ENCODE results near the gene NFIB. TPM values are rescaled to one million over a fixed set of nuclear protein-coding genes. Genes with fewer than 3 reads are reported as not detected.

Gene NFIB
- total RNA-seq, 2 experiments from 2014 or later: not detected

DNA sequence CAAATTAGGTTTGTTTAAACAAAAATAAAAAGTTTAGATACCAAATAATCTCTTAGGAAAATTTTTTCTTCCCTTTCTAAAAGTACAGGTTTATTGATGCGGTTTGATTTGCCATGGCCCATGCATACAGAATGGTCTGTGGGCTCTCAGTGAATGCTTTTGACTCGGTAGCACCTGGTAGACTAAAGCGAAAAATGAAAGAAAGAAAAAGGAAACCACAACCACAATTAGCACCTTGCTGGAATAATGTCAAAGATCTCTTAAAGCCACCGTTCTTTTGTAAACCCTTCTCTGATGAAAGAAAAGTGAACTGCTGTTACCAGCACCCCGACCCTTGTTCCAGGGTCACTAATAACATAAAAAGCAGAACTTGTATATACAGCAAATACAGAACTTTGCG lies 157.9 kb downstream of the NFIB start:
- TF ChIP-seq, protein P1, sequence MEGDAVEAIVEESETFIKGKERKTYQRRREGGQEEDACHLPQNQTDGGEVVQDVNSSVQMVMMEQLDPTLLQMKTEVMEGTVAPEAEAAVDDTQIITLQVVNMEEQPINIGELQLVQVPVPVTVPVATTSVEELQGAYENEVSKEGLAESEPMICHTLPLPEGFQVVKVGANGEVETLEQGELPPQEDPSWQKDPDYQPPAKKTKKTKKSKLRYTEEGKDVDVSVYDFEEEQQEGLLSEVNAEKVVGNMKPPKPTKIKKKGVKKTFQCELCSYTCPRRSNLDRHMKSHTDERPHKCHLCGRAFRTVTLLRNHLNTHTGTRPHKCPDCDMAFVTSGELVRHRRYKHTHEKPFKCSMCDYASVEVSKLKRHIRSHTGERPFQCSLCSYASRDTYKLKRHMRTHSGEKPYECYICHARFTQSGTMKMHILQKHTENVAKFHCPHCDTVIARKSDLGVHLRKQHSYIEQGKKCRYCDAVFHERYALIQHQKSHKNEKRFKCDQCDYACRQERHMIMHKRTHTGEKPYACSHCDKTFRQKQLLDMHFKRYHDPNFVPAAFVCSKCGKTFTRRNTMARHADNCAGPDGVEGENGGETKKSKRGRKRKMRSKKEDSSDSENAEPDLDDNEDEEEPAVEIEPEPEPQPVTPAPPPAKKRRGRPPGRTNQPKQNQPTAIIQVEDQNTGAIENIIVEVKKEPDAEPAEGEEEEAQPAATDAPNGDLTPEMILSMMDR (IDR thresholded peaks at IDR 0.05): no peak
- DNase-seq: no peak
- H3K4me1 Mint-ChIP-seq (ENCODE audit: low read depth): peaks cover 3% of the 10 kb centered on the region
- POLR2A ChIA-PET: no interaction called here
- intact Hi-C loops (cut with micrococcal nuclease): no loop called here
- ATAC-seq: no peak
- no peaks in the 10 kb centered on the region for H3K36me3 Mint-ChIP-seq (ENCODE audit: low read depth)
- peaks cover 2% of the 10 kb centered on the region for H3K9me3 Mint-ChIP-seq
- H3K4me3 Mint-ChIP-seq: no peak overlapping the region
- CTCF ChIA-PET: no interaction called here
- peaks cover 1% of the 10 kb centered on the region for H3K27me3 Mint-ChIP-seq
- H3K27ac Mint-ChIP-seq: no peak overlapping the region

DNA sequence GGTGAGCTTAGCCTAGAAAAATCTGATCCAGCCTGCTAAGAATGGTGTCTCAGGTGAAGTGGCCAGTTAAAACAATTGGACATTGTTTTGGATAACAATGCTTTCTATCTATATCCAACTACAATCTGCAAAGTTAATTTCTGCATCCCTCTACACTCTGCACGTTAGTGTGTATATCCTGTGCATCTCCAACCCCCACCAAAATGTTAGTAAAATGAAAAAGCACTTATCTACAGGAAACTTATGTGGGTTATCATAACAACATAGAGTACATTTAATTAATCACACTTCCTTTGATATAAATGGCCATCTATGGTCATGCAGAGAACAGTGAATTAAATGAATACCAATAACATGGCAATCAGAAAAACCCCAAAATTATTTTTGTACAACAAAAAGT lies 158.7 kb downstream of the NFIB start:
- no peak for ATAC-seq
- no peak for DNase-seq
- Mint-ChIP-seq H3K9me3 (peaks cover 2% of the 10 kb centered on the region), H3K36me3 (ENCODE audit: low read depth) (no peaks in the 10 kb centered on the region), H3K27me3 (peaks cover 1% of the 10 kb centered on the region), H3K4me3 (no peak overlapping the region), H3K4me1 (ENCODE audit: low read depth) (peaks cover 3% of the 10 kb centered on the region), H3K27ac (no peak overlapping the region)
- ChIA-PET POLR2A (no interaction called here), CTCF (no interaction called here)
- intact Hi-C loops (cut with micrococcal nuclease): no loop called here
- TF ChIP-seq, protein P1 (IDR thresholded peaks at IDR 0.05): no peak

DNA sequence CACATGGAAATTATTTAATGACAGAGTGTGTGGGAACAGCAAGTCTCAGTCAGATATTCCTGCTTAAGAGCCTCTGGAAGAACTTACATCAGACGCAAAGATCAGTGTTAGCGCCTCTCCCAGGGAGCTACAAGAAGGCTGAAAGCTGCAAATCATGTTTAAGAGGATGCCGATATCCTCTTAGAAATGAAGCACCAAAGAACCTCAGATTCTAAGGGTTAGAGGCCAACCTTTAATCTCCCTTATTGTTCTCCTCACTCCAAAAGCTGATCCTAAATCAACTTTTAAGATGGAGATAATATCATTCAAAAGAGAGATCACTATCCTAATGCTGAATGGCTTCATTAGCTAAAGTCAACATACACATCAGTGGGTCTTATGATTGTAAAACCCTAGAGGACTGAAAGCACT lies 160.6 kb downstream of the NFIB start:
- Mint-ChIP-seq H3K27me3 (peaks cover 1% of the 10 kb centered on the region), H3K4me1 (ENCODE audit: low read depth) (peaks cover 3% of the 10 kb centered on the region), H3K27ac (no peak overlapping the region), H3K9me3 (peaks cover 2% of the 10 kb centered on the region), H3K36me3 (ENCODE audit: low read depth) (no peaks in the 10 kb centered on the region), H3K4me3 (no peak overlapping the region)
- intact Hi-C loops (cut with micrococcal nuclease): no loop called here
- CTCF ChIA-PET: no interaction called here
- TF ChIP-seq, protein P1 (IDR thresholded peaks at IDR 0.05): no peak
- POLR2A ChIA-PET: no interaction called here
- DNase-seq (no peak), ATAC-seq (no peak)

DNA sequence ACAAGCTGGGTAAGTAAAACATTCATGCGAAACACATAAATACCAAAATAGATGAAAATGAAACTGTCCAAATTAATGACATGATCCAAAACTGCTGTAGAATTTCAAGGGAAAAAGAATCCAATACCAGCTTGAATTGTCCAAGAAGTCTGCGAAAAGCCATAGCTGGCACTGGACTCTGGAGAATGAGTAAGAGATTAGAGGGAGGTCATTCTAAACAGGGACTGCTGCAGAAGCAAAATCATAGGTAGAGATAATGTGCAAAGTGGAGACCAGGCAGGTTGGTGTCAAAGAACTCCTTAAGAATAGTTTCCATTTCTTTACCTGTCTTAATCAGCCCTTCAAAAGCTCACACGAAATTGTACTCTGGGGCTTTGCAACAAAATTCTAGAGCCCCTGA lies 162.5 kb downstream of the NFIB start:
- no peak overlapping the region for H3K4me3 Mint-ChIP-seq
- peaks cover 3% of the 10 kb centered on the region for H3K4me1 Mint-ChIP-seq (ENCODE audit: low read depth)

DNA sequence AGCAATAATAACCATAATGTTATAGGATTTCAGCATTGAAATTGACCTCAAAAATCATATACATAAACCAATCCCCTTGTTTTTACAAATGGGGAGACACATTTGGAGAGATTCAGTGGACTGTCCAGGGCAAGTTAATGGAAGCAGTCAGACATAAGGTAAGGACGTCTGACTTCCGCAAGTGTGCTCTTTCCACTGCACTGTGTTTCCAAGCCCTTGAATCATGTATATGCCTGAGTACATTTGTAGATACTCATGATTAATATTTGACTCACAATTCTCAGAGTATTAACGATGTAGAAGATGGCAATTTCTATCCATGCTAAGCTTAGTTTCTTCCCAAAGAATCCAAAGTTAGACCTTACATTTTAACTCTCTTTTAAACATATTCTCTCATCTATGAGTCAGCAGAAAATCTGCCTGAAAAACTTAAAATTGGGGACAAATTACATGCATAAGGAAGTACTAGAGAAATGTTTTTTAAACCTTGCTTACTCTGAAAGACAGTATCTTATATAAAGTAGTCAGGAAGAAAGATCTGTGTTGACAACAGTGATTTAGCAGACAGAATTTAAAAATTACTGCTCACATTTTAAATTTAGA lies 165.3 kb downstream of the NFIB start:
- DNase-seq (no peak), ATAC-seq (no peak)
- TF ChIP-seq, protein P1 (IDR thresholded peaks at IDR 0.05): no peak
- intact Hi-C loops (cut with micrococcal nuclease): no loop called here
- Mint-ChIP-seq H3K36me3 (ENCODE audit: low read depth) (no peaks in the 10 kb centered on the region), H3K4me3 (no peak overlapping the region), H3K4me1 (ENCODE audit: low read depth) (no peaks in the 10 kb centered on the region), H3K9me3 (no peaks in the 10 kb centered on the region), H3K27ac (no peak overlapping the region), H3K27me3 (peaks cover 1% of the 10 kb centered on the region)
- ChIA-PET POLR2A (no interaction called here), CTCF (no interaction called here)

More for the DNA sequence above, 162.5 kb downstream of the NFIB start:
- ATAC-seq (no peak), DNase-seq (no peak)
- Mint-ChIP-seq H3K27ac (no peak overlapping the region), H3K9me3 (no peaks in the 10 kb centered on the region), H3K27me3 (peaks cover 1% of the 10 kb centered on the region), H3K36me3 (ENCODE audit: low read depth) (no peaks in the 10 kb centered on the region)
- CTCF ChIA-PET: no interaction called here
- POLR2A ChIA-PET: no interaction called here
- intact Hi-C loops (cut with micrococcal nuclease): no loop called here
- TF ChIP-seq, protein P1 (IDR thresholded peaks at IDR 0.05): no peak
